T-helper 2 cell treated with Interferon-gamma antibody and Interleukin-4, amounts not matched to agents 5 μg/mL and 100 μg/mL, for 36 hours (primary cell): ENCODE data around the gene TXLNG.
"Not testable (repeated sequence)": the region's sequence is repeated elsewhere in the genome, so short reads cannot be mapped to it uniquely, and the experiment has no call there.

Source experiments
- DNase-seq: peaks from one replicate; pipeline ENCODE4 v3.0.0; 2021; ENCODE audit warnings: low spot score
- H3K27ac Mint-ChIP-seq: one replicate; pipeline ENCODE4 v1.8.0; 2021; ENCODE audit warnings: mild to moderate bottlenecking, mixed read lengths
- H3K27me3 Mint-ChIP-seq: one replicate; pipeline ENCODE4 v1.8.0; 2021; ENCODE audit warnings: low read depth, mixed read lengths
- H3K36me3 Mint-ChIP-seq: one replicate; pipeline ENCODE4 v1.8.0; 2021; ENCODE audit warnings: low read depth, mixed read lengths
- H3K4me1 Mint-ChIP-seq: one replicate; pipeline ENCODE4 v1.8.0; 2021; ENCODE audit warnings: low read depth, mixed read lengths
- H3K4me3 Mint-ChIP-seq: one replicate; pipeline ENCODE4 v1.8.0; 2022; ENCODE audit warnings: mild to moderate bottlenecking, moderate library complexity, mixed read lengths
- H3K9me3 Mint-ChIP-seq: one replicate; pipeline ENCODE4 v1.8.0; 2021; ENCODE audit warnings: mixed read lengths

TXLNG gene

DNA sequence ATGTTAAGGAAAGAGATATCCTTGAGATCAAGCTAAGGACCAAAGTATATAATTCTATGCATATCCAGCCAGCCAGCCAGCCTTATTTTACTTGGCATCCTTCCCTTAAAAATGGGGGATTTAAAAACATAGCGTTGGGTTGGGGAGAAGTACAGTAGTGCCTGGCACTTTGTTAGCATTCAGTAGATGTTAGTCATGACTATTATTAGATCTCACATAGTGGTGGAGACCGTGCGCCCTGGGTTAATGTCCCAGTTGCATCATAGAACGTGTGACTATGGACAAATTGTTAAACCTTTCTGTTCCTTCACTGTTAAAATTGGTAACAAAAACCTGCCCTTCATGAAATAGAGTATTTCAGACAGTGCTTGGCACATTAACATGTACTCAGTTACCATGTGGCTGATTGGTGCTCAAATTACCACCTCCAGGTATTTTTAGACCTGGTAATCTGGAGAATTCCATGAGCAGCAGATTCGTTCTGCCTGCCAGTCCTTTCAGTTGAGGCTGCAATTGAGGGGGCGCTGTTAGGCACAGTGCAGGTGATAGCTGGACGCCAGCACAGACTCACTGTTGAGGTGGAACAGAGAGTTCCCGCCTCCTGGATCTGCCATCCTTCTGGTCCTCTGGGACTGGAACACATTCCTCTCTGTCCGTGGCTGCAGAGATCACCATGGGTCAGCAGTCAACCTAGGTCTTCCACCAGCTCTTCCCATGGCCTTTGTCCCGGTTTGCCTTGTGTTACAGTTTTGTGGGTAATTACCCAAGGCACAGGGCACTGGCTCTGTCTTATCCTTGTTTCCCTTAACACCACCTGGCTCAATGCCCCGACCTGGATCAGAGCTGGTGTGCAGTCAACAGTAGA is 52.2 kb downstream of the TXLNG start:
- no peak overlapping the region for H3K27ac Mint-ChIP-seq
- no peak for DNase-seq
- H3K4me1 Mint-ChIP-seq = no peaks in the 10 kb centered on the region
- H3K9me3 Mint-ChIP-seq = no peaks in the 10 kb centered on the region
- no peaks in the 10 kb centered on the region for H3K27me3 Mint-ChIP-seq
- no peak overlapping the region for H3K4me3 Mint-ChIP-seq
- H3K36me3 Mint-ChIP-seq = peaks cover 22% of the 10 kb centered on the region

DNA sequence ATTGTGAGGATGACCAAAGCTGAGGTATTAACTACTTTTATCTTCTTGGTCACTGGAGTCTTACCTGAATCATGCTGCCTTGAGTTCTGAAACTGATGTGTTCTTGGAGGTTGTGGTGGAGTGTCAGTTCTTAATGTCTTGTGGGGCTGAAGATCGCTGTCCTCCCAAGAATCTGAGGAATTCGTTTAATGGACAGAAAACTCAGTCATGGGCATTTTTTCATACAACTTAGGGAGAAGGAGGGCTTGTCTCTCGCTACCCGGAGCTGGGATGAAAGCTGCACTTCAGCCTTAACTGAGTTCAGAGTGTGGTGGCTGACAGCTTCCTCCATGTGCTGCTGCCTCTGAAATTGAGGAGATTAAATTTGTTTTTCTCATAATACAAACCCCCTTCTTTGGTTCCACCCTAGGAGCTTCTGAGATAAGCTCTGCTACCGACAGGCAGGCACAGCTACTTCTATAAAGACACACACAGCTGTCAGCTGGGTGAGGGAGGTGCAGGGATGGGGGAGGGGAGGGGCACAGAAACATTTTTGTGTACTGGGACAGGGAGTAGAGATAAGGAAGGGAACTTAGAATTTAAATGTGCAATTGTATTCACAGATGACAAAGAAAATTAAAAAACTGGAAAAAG is 53.1 kb downstream of the TXLNG start:
- Mint-ChIP-seq H3K36me3 (peaks cover 19% of the 10 kb centered on the region), H3K4me1 (no peaks in the 10 kb centered on the region), H3K4me3 (no peak overlapping the region), H3K27ac (no peak overlapping the region), H3K9me3 (no peaks in the 10 kb centered on the region), H3K27me3 (no peaks in the 10 kb centered on the region)
- no peak for DNase-seq

GRCh38 chrX:16839852-16840460 is 53.7 kb downstream of the TXLNG start:
- no peaks in the 10 kb centered on the region for H3K4me1 Mint-ChIP-seq
- no peaks in the 10 kb centered on the region for H3K27me3 Mint-ChIP-seq
- H3K4me3 Mint-ChIP-seq = no peak overlapping the region
- peaks cover 23% of the 10 kb centered on the region for H3K36me3 Mint-ChIP-seq
- H3K27ac Mint-ChIP-seq = no peak overlapping the region
- no peaks in the 10 kb centered on the region for H3K9me3 Mint-ChIP-seq
- no peak for DNase-seq

DNA sequence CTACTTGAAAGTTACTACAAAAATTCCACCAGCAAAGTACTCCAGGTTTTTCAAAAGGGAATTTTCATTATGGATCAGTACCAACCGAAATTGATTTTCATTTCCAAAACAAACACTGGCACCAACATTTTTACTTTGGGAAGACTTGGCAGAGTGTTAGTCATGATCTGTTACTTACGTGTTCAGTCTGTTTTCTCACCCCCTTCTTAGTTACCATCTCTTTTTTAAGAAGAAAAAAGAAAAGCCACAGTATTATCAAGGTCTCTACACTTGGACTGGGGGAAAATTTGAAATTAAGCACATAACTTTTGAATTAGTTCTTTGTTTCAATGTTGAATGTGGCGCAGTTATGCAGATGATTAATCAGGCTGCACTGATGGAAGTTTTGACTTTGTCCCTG is 56.4 kb downstream of the TXLNG start:
- peaks cover 3% of the 10 kb centered on the region for H3K4me1 Mint-ChIP-seq
- H3K27ac Mint-ChIP-seq = no peak overlapping the region

DNA sequence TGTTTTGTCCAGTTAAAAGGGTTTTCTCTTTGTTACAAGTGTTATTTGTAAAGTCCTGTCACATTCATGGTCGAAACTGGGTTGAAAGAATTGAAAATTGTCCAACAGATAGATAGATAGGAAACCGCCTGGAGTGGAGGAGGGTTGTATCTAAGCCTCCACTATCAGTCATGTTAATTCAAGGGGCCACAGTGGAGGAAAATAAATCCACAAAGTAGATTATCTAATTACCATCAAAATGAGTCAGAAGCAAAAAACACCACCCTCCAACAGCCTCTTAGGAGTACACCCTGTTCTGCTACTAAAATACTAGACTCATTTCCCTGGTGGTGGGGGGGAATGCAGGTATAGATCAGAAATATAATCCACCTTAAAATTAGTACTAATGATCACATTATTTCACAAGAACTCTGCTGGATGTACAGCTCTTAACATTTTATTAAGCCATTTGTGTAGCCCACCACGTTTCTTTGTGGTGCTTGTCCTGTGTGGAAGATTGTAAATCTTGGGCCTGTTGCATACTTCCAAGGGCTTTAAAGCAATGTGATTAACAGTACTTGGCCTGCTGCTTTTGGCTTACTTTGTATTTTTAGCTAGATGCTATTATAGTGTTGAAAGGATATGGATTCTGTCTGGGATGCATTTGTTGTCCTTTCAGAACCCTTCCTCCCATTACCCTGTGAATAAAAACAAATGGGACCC is 57.1 kb downstream of the TXLNG start:
- DNase-seq = no peak
- H3K27me3 Mint-ChIP-seq = no peaks in the 10 kb centered on the region
- H3K27ac Mint-ChIP-seq = peak overlapping the region; percentile 20
- no peaks in the 10 kb centered on the region for H3K9me3 Mint-ChIP-seq
- H3K4me1 Mint-ChIP-seq = peaks cover 3% of the 10 kb centered on the region
- H3K4me3 Mint-ChIP-seq = no peak overlapping the region
- H3K36me3 Mint-ChIP-seq = peaks cover 29% of the 10 kb centered on the region

More for the DNA sequence above, 56.4 kb downstream of the TXLNG start:
- no peaks in the 10 kb centered on the region for H3K9me3 Mint-ChIP-seq
- H3K4me3 Mint-ChIP-seq = no peak overlapping the region
- DNase-seq = no peak
- peaks cover 25% of the 10 kb centered on the region for H3K36me3 Mint-ChIP-seq
- no peaks in the 10 kb centered on the region for H3K27me3 Mint-ChIP-seq

DNA sequence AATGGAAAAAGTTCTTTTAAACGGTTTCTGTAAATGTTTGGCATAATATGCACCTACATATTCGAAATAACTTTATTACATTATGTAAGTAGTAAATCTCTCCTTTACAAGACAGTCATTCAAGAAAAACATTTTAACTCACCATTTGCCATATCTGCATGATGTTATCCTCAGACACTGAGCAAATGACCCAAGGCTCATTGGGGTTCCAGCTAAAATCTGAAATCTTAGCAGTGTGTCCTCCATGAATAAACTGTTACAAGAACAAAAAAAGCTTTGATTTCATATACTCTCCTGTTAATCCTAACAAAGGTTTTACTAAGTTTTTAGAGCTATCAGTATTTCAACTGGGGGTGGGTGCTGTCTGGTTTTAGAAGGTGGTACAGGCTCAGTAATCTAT is 59.4 kb downstream of the TXLNG start:
- DNase-seq = no peak
- Mint-ChIP-seq H3K4me3 (no peak overlapping the region), H3K36me3 (peaks cover 31% of the 10 kb centered on the region), H3K4me1 (peaks cover 7% of the 10 kb centered on the region), H3K27ac (no peak overlapping the region), H3K27me3 (no peaks in the 10 kb centered on the region), H3K9me3 (no peaks in the 10 kb centered on the region)

DNA sequence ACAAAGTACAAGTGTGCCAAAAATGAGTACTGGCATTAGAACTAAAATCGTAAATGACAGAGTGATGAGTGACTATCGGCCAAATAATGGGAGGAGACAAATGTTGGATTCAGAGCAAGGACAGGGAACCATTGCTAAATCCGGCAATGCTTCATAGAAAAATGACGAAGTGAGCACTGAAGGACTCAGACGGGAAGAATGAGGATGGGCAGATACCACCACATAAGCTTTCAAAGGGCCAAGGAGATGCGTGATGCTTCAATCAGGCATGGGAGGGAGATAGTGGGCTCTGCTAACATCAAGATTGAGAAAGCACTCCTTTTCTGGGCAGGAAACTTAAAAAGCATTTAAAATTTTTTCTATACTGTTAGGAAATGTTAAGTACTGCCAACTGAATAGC is 62.3 kb downstream of the TXLNG start:
- H3K27ac Mint-ChIP-seq = no peak overlapping the region
- no peaks in the 10 kb centered on the region for H3K9me3 Mint-ChIP-seq
- H3K36me3 Mint-ChIP-seq = peaks cover 44% of the 10 kb centered on the region
- DNase-seq = no peak
- no peaks in the 10 kb centered on the region for H3K27me3 Mint-ChIP-seq
- peaks cover 7% of the 10 kb centered on the region for H3K4me1 Mint-ChIP-seq
- no peak overlapping the region for H3K4me3 Mint-ChIP-seq

- Mint-ChIP-seq H3K27ac (no peak overlapping the region), H3K4me3 (no peak overlapping the region), H3K9me3 (no peaks in the 10 kb centered on the region), H3K4me1 (peaks cover 5% of the 10 kb centered on the region), H3K36me3 (peaks cover 47% of the 10 kb centered on the region), H3K27me3 (no peaks in the 10 kb centered on the region)
- DNase-seq = no peak
Observed at GRCh38 chrX:16851421-16851820, 65.2 kb downstream of the TXLNG start.

DNA sequence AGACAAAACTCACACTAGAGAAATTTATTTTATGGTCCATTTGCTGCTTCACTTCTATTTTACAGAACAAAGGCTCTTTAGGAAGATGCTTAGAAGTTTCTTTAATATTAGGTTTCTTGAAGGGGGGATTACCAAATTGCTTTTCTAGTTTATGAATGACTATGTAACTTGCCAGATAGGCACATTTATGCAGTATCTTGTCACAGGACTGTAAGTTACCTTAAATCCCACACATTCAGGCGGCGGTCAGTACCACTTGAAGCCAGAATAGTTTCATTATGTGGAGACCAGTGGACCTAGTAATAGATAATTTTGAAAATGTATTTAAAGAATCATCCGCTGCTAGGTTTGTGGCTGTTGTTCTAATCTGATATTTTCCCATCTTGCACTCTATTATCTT is 65.6 kb downstream of the TXLNG start:
- no peak for DNase-seq
- Mint-ChIP-seq H3K27me3 (no peaks in the 10 kb centered on the region), H3K4me1 (peaks cover 7% of the 10 kb centered on the region)

GRCh38 chrX:16852617-16853179 is 66.4 kb downstream of the TXLNG start:
- Mint-ChIP-seq H3K4me3 (no peak overlapping the region), H3K27ac (no peak overlapping the region), H3K27me3 (no peaks in the 10 kb centered on the region), H3K4me1 (peaks cover 9% of the 10 kb centered on the region), H3K9me3 (no peaks in the 10 kb centered on the region), H3K36me3 (peaks cover 56% of the 10 kb centered on the region)
- DNase-seq = no peak

More for the DNA sequence above, 65.6 kb downstream of the TXLNG start:
- no peak overlapping the region for H3K4me3 Mint-ChIP-seq
- peaks cover 51% of the 10 kb centered on the region for H3K36me3 Mint-ChIP-seq
- H3K9me3 Mint-ChIP-seq = no peaks in the 10 kb centered on the region
- no peak overlapping the region for H3K27ac Mint-ChIP-seq

DNA sequence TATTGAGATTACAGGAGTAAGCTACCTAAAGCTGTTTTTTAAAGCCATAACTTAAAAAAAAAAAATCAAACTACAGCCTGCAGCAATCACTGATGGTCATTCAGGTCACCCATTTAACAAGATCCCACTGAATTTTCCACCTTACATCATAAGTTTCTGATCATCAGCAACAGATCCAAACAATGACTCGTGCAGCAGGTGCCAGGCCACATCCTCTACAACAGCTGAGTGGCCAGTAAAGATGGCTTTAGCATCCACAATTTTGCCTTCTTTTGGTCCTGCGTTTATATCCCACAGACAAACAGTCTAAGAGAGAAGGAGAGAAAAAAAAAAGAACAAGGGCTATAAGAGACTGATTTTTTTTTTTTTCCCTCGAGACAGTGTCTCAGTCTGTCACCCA is 67.3 kb downstream of the TXLNG start:
- peak overlapping the region; percentile 31 for H3K27ac Mint-ChIP-seq
- H3K27me3 Mint-ChIP-seq = no peaks in the 10 kb centered on the region
- H3K4me1 Mint-ChIP-seq = peaks cover 9% of the 10 kb centered on the region
- H3K4me3 Mint-ChIP-seq = no peak overlapping the region
- H3K36me3 Mint-ChIP-seq = peaks cover 49% of the 10 kb centered on the region
- H3K9me3 Mint-ChIP-seq = no peaks in the 10 kb centered on the region
- no peak for DNase-seq

GRCh38 chrX:16855363-16856075 is 69.3 kb downstream of the TXLNG start:
- Mint-ChIP-seq H3K27me3 (no peaks in the 10 kb centered on the region), H3K4me3 (no peak overlapping the region), H3K36me3 (peaks cover 51% of the 10 kb centered on the region), H3K27ac (no peak overlapping the region), H3K4me1 (peaks cover 13% of the 10 kb centered on the region), H3K9me3 (no peaks in the 10 kb centered on the region)
- no peak for DNase-seq

- H3K4me3 Mint-ChIP-seq = not testable (repeated sequence)
Observed at GRCh38 chrX:16856076-16856404, 69.8 kb downstream of the TXLNG start.

More at GRCh38 chrX:16856076-16856404, 69.8 kb downstream of the TXLNG start:
- Mint-ChIP-seq H3K36me3 (peaks cover 51% of the 10 kb centered on the region), H3K4me1 (peaks cover 13% of the 10 kb centered on the region)
- not testable (repeated sequence) for H3K27me3 Mint-ChIP-seq, H3K27ac Mint-ChIP-seq, H3K9me3 Mint-ChIP-seq
- peak; percentile 41 for DNase-seq
